LNCaP clone FGC (cell line): ENCODE results near the gene RAP1GAP2.

Experiments used
- DNase-seq: peaks from one replicate; pipeline ENCODE4 v3.0.0-alpha.2; 2011; ENCODE audit warnings: low read depth
- H3K4me3 ChIP-seq: 2 replicates; pipeline ENCODE4 v1.5.1; 2011; ENCODE audit warnings: mild to moderate bottlenecking, low read depth, low read length, control low read depth
- TF ChIP-seq, protein P1 (sequence below): IDR thresholded peaks from 2 replicates; pipeline ENCODE4 v1.5.1; 2012; ENCODE audit warnings: mild to moderate bottlenecking; ENCODE audit not compliant: control insufficient read depth, insufficient read depth; ENCODE audit errors: extremely low read depth

RAP1GAP2 gene

DNA sequence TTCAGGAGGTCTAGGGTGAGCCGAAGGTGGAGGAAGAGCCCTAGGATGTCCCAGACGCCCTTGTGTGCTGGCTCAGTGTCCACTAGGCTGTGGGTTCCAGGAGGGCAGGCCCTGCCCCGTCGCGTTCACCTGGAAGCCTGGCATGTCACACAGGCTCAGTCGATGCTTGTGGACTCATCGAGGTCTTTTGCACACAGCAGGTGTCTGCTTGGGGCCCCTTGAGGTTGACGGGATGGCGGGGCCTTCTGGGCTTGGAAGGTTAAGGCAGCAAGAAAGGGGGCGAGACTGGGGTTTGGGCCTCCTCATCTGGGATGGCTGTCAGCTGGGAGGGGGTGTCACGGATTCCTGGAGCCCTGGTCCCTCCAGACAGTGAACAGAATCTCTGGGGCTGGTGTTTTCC is 1.9 kb downstream of the RAP1GAP2 start:
- TF ChIP-seq, protein P1, sequence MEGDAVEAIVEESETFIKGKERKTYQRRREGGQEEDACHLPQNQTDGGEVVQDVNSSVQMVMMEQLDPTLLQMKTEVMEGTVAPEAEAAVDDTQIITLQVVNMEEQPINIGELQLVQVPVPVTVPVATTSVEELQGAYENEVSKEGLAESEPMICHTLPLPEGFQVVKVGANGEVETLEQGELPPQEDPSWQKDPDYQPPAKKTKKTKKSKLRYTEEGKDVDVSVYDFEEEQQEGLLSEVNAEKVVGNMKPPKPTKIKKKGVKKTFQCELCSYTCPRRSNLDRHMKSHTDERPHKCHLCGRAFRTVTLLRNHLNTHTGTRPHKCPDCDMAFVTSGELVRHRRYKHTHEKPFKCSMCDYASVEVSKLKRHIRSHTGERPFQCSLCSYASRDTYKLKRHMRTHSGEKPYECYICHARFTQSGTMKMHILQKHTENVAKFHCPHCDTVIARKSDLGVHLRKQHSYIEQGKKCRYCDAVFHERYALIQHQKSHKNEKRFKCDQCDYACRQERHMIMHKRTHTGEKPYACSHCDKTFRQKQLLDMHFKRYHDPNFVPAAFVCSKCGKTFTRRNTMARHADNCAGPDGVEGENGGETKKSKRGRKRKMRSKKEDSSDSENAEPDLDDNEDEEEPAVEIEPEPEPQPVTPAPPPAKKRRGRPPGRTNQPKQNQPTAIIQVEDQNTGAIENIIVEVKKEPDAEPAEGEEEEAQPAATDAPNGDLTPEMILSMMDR = no peak
- no peak overlapping the region for H3K4me3 ChIP-seq
- DNase-seq = no peak

DNA sequence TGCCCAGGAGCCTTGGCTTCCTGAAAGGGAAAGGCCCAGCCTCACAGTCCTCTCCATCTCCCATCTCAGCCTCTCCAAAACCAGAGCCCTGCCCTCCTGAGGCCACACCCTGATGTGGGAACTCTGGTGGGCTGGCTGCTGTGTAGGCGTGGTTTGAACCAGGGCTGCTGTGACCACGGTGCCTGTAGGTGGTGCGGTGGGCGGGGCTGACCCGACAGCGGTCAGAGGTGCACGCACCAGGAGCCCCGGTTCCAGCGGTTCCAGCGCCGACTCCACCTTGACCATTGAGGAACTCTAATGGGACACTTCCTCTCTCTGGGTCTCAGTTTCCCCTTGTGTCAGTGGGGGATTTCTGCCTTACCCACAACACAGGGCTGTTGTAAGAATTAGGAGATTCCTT is 2.4 kb downstream of the RAP1GAP2 start:
- TF ChIP-seq, protein P1 = no peak
- no peak overlapping the region for H3K4me3 ChIP-seq

DNA sequence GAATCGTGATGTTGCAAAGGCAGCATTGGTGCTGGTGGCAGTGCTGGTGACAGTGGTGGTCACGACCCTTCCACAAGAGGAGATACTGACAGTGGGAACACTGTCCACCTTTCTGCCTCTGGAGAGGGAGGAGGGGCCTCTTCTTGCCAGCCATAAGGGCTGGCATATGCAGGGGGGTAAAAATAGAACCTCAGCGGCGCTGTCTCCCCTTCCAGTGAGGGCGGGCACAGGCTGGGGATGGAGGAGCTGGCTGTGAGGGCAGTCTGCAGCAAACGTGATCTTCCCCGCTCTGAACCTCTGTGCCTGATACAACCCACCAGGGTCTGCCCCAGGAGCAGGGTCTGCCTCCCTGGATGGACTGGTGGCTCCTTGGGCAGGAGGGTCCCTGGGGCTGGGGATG is 3.4 kb downstream of the RAP1GAP2 start:
- TF ChIP-seq, protein P1 = no peak
- no peak overlapping the region for H3K4me3 ChIP-seq
- DNase-seq = no peak

More for the DNA sequence above, 2.4 kb downstream of the RAP1GAP2 start:
- no peak for DNase-seq

DNA sequence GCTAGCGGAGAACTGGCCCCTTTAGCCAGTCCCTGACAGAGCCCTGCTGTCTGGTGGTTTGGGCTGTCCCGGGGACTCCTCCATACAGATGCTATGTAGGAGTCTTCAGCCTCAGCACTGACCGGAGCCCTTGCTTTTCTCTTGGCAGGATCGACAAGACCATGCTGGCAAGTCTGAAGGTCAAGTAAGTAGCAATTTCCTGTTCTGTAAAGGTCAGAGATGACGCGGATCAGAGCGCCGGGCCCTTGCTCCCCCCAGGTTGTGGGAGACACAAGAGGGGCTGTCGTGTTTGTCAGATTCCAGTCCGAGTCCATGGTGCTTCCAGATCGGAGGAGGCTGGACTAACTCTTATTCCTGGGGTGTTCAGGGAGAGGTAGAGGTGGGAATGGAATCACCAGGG is 4.1 kb downstream of the RAP1GAP2 start:
- no peak overlapping the region for H3K4me3 ChIP-seq
- DNase-seq = no peak
- TF ChIP-seq, protein P1 = no peak

DNA sequence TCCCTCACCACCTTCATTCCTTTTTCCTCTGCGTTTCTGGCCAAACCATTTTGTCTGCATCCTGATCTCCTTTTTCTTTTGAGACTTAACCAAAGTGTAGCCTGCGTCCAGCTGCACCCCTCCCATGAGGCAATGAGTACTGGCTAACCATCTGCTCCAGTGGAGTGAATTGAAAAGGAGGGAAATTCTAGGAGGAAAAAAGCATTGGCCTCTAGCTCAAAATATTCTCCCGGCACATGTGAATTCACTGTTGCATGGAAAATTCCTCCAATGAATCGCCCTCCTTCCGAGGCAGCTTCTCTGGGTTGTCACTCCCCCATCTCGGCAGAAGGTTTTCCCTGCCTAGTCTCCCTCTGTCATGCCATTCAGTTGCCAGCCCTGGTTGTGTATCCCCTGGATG is 5.6 kb downstream of the RAP1GAP2 start:
- no peak for DNase-seq
- no peak overlapping the region for H3K4me3 ChIP-seq
- TF ChIP-seq, protein P1 = no peak

DNA sequence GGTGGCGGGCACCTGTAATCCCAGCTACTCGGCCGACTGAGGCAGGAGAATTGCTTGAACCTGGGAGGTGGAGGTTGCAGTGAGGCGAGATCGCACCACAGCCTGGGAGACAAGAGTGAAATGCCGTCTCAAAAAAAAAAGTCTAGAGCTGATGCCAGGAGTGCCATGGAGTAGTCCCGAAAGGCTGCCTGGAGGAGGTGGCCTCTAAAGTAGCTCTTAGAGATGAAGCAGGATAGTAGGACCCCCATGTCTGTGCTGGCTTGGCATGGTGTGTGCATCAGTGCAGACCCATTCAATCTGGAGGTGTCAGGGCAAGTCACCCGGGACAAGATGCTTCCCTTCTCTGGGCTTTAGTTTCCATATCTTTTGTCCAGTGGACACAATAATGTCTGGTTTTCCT is 6.3 kb downstream of the RAP1GAP2 start:
- no peak for DNase-seq
- no peak overlapping the region for H3K4me3 ChIP-seq
- TF ChIP-seq, protein P1 = no peak

DNA sequence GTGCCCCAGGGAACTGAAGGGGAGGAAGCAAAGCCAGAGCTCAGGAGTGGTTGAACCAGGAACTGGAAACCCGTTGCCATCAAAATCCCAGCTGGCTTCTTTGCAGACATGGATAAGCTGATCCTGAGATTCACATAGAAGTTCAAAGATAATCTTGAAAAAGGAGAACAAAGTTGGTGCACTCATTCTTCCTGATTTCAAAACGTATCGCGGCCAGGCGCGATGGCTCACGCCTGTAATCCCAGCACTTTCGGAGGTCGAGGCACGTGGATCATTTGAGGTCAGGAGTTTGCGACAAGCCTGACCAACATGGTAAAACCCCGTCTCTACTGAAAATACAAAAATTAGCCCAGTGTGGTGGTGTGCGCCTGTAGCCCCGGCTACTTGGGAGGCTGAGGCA is 7.1 kb downstream of the RAP1GAP2 start:
- no peak for DNase-seq
- H3K4me3 ChIP-seq = no peak overlapping the region
- TF ChIP-seq, protein P1 = no peak
